GM12878 (cell line): Measurements from ENCODE around the gene SIPA1. TPM values are rescaled to one million over a fixed set of nuclear protein-coding genes. Genes with fewer than 3 reads are reported as not detected.
A peak's percentile ranks its signal among the peaks of the same experiment; 100 is the strongest.

Experiments used
- BHLHE40 ChIP-seq, 2 experiments: fragments of 450-650 bp in 1 of 2; IDR thresholded peaks; 2 replicates each; pipeline ENCODE4 v1.6.1; 2011 to 2017; ENCODE audit warnings: low read depth in 2 of 2, borderline replicate concordance in 1 of 2, improper control_type of control experiment in 1 of 2, low read length in 1 of 2, mild to moderate bottlenecking in 1 of 2
- EED ChIP-seq: sonication (generic); IDR thresholded peaks from 2 replicates; pipeline ENCODE4 v1.6.1; 2016; ENCODE audit warnings: antibody characterized with exemption, low read depth
- EGR1 ChIP-seq, 2 experiments: IDR thresholded peaks; 1 replicate in 1 of 2; 2 replicates in 1 of 2; pipeline ENCODE4 v1.6.1; 2011 to 2012; ENCODE audit warnings: low read depth in 2 of 2, low read length in 2 of 2, borderline replicate concordance in 1 of 2, mild to moderate bottlenecking in 1 of 2, moderate library complexity in 1 of 2
- FOS ChIP-seq: IDR thresholded peaks from 3 replicates; pipeline ENCODE4 v1.6.1; 2011; ENCODE audit warnings: borderline replicate concordance; ENCODE audit not compliant: insufficient read length; ENCODE audit errors: extremely low read depth
- HDAC6 ChIP-seq: fragments of 200-600 bp; sonication (generic); IDR thresholded peaks from one replicate; pipeline ENCODE4 v1.8.0; 2017; ENCODE audit warnings: antibody characterized with exemption; ENCODE audit not compliant: unreplicated experiment
- JUNB ChIP-seq: IDR thresholded peaks from 2 replicates; pipeline ENCODE4 v1.6.1; 2016; ENCODE audit warnings: antibody characterized with exemption, mild to moderate bottlenecking
- MAX ChIP-seq: IDR thresholded peaks from 2 replicates; pipeline ENCODE4 v1.6.1; 2012; ENCODE audit warnings: low read depth, low read length, improper control_type of control experiment
- MLLT1 ChIP-seq: fragments of 450-650 bp; IDR thresholded peaks from 2 replicates; pipeline ENCODE4 v1.6.1; 2016; ENCODE audit warnings: mild to moderate bottlenecking
- MTA3 ChIP-seq: IDR thresholded peaks from 2 replicates; pipeline ENCODE4 v1.6.1; 2012; ENCODE audit warnings: low read length, inconsistent platforms, borderline replicate concordance
- NFXL1 ChIP-seq: fragments of 450-650 bp; IDR thresholded peaks from 2 replicates; pipeline ENCODE4 v1.6.1; 2017; ENCODE audit warnings: antibody characterized with exemption, mild to moderate bottlenecking, borderline replicate concordance
- PAX5 ChIP-seq: IDR thresholded peaks from 2 replicates; pipeline ENCODE4 v1.6.1; 2011; ENCODE audit warnings: low read depth, low read length, borderline replicate concordance
- RELA ChIP-seq: fragments of 450-650 bp; IDR thresholded peaks from 2 replicates; pipeline ENCODE4 v1.8.0; 2014; ENCODE audit warnings: borderline replicate concordance; ENCODE audit not compliant: partially characterized antibody
- SP1 ChIP-seq: IDR thresholded peaks from one replicate; pipeline ENCODE4 v1.6.1; 2011; ENCODE audit warnings: low read depth, low read length
- SUPT20H ChIP-seq: IDR thresholded peaks from 2 replicates; pipeline ENCODE4 v1.6.1; 2011; ENCODE audit warnings: low read depth, mild to moderate bottlenecking, low read length, moderate library complexity, borderline replicate concordance; ENCODE audit not compliant: control insufficient read depth
- polyA plus RNA-seq, 11 experiments: library from polyadenylated mRNA; depleted of rRNA in 4 of 11; unstranded in 6 of 11; stranded (reverse) in 5 of 11; fragments of >200 nt; fragmentation: Nextera tagmentation in 4 of 11; fragmentation: Illumina TruSeq in 1 of 11; extraction: Ambion mirVana in 4 of 11; extraction: Trizol in 1 of 11; gene quantifications; 1 replicate in 1 of 11; 2 replicates in 10 of 11; pipeline versions ENCODE4 v1.2.1 to v1.2.3, GENCODE V29; 2011 to 2016; ENCODE audit warnings: inconsistent platforms in 2 of 11, missing spikeins in 2 of 11, low read depth in 1 of 11
- total RNA-seq, 4 experiments: library from RNA; depleted of rRNA in 3 of 4; stranded (reverse); fragments of >200 nt in 3 of 4; fragmentation: Illumina TruSeq in 1 of 4; extraction: Trizol in 1 of 4; gene quantifications; 2 replicates each; pipeline versions ENCODE4 v1.2.1 to v1.2.3, GENCODE V29; 2013 to 2021
- TF ChIP-seq, protein P1 (sequence below): fragments of 150-350 bp; IDR thresholded peaks from 2 replicates; pipeline ENCODE4 v1.6.1; 2016; ENCODE audit warnings: low read depth, low read length
- TF ChIP-seq, protein P2 (sequence below): IDR thresholded peaks from 2 replicates; pipeline ENCODE4 v1.6.1; 2012; ENCODE audit warnings: mild to moderate bottlenecking, low read depth, low read length
- TF ChIP-seq, protein P3 (sequence below): fragments of 450-650 bp; IDR thresholded peaks from 2 replicates; pipeline ENCODE4 v1.6.1; 2018; ENCODE audit warnings: mild to moderate bottlenecking, low read depth, moderate library complexity; ENCODE audit not compliant: partially characterized antibody

Gene SIPA1
- total and polyA plus RNA-seq, 10 of the 15 experiments (the other 5 are each of a cell fraction or from before 2014, with no cell fraction given), result 1.0 to 139 (median 33.4) TPM

GRCh38 chr11:65637794-65638419 is at the start of gene SIPA1 (continued):
- TF ChIP-seq, protein P1, sequence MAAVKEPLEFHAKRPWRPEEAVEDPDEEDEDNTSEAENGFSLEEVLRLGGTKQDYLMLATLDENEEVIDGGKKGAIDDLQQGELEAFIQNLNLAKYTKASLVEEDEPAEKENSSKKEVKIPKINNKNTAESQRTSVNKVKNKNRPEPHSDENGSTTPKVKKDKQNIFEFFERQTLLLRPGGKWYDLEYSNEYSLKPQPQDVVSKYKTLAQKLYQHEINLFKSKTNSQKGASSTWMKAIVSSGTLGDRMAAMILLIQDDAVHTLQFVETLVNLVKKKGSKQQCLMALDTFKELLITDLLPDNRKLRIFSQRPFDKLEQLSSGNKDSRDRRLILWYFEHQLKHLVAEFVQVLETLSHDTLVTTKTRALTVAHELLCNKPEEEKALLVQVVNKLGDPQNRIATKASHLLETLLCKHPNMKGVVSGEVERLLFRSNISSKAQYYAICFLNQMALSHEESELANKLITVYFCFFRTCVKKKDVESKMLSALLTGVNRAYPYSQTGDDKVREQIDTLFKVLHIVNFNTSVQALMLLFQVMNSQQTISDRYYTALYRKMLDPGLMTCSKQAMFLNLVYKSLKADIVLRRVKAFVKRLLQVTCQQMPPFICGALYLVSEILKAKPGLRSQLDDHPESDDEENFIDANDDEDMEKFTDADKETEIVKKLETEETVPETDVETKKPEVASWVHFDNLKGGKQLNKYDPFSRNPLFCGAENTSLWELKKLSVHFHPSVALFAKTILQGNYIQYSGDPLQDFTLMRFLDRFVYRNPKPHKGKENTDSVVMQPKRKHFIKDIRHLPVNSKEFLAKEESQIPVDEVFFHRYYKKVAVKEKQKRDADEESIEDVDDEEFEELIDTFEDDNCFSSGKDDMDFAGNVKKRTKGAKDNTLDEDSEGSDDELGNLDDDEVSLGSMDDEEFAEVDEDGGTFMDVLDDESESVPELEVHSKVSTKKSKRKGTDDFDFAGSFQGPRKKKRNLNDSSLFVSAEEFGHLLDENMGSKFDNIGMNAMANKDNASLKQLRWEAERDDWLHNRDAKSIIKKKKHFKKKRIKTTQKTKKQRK, result no peak
- TF ChIP-seq NFXL1 (no peak), PAX5 (no peak), FOS (no peak), BHLHE40 (IDR thresholded peaks at IDR 0.05; ENCODE audit: borderline replicate concordance in 1 of 2, low read depth in 2 of 2, low read length in 1 of 2) (no peak), MTA3 (peak; percentile 40; the same call in 1 of the 2 replicates), SP1 (peak; percentile 23), RELA (no peak), SUPT20H (no peak), EGR1 (IDR thresholded peaks at IDR 0.05; ENCODE audit: borderline replicate concordance in 1 of 2, low read depth in 2 of 2, low read length in 2 of 2) (no peak), JUNB (no peak), MLLT1 (peak; percentile 43; the same call in 1 of the 2 replicates), EED (no peak), MAX (no peak; the same call in 1 of the 2 replicates), HDAC6 (no peak)
- TF ChIP-seq, protein P2, sequence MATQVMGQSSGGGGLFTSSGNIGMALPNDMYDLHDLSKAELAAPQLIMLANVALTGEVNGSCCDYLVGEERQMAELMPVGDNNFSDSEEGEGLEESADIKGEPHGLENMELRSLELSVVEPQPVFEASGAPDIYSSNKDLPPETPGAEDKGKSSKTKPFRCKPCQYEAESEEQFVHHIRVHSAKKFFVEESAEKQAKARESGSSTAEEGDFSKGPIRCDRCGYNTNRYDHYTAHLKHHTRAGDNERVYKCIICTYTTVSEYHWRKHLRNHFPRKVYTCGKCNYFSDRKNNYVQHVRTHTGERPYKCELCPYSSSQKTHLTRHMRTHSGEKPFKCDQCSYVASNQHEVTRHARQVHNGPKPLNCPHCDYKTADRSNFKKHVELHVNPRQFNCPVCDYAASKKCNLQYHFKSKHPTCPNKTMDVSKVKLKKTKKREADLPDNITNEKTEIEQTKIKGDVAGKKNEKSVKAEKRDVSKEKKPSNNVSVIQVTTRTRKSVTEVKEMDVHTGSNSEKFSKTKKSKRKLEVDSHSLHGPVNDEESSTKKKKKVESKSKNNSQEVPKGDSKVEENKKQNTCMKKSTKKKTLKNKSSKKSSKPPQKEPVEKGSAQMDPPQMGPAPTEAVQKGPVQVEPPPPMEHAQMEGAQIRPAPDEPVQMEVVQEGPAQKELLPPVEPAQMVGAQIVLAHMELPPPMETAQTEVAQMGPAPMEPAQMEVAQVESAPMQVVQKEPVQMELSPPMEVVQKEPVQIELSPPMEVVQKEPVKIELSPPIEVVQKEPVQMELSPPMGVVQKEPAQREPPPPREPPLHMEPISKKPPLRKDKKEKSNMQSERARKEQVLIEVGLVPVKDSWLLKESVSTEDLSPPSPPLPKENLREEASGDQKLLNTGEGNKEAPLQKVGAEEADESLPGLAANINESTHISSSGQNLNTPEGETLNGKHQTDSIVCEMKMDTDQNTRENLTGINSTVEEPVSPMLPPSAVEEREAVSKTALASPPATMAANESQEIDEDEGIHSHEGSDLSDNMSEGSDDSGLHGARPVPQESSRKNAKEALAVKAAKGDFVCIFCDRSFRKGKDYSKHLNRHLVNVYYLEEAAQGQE, result no peak
- TF ChIP-seq, protein P3, sequence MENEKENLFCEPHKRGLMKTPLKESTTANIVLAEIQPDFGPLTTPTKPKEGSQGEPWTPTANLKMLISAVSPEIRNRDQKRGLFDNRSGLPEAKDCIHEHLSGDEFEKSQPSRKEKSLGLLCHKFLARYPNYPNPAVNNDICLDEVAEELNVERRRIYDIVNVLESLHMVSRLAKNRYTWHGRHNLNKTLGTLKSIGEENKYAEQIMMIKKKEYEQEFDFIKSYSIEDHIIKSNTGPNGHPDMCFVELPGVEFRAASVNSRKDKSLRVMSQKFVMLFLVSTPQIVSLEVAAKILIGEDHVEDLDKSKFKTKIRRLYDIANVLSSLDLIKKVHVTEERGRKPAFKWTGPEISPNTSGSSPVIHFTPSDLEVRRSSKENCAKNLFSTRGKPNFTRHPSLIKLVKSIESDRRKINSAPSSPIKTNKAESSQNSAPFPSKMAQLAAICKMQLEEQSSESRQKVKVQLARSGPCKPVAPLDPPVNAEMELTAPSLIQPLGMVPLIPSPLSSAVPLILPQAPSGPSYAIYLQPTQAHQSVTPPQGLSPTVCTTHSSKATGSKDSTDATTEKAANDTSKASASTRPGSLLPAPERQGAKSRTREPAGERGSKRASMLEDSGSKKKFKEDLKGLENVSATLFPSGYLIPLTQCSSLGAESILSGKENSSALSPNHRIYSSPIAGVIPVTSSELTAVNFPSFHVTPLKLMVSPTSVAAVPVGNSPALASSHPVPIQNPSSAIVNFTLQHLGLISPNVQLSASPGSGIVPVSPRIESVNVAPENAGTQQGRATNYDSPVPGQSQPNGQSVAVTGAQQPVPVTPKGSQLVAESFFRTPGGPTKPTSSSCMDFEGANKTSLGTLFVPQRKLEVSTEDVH, result no peak
